Fibroblast of gingiva (primary cell): ENCODE measurements around the gene ZNF106.

Experiments used
- DNase-seq: peaks from one replicate; pipeline ENCODE4 v3.0.0-alpha.2; 2011; ENCODE audit warnings: low read depth

The ZNF106 gene

GRCh38 chr15:42474827-42475226 lies 16.1 kb downstream of the ZNF106 start:
- DNase-seq, result no peak

- DNase-seq, result no peak
Observed at GRCh38 chr15:42471002-42471401, 19.9 kb downstream of the ZNF106 start.

GRCh38 chr15:42465520-42466259 lies 25.3 kb downstream of the ZNF106 start:
- DNase-seq, result no peak

- DNase-seq, result peak; percentile 9
Observed at GRCh38 chr15:42461261-42461660, 29.7 kb downstream of the ZNF106 start.

GRCh38 chr15:42457445-42458442 lies 33.2 kb downstream of the ZNF106 start:
- DNase-seq, result peak; percentile 96

- peak; percentile 76 for DNase-seq
Observed at GRCh38 chr15:42456971-42457370, 34.0 kb downstream of the ZNF106 start.

- no peak for DNase-seq
Observed at GRCh38 chr15:42456531-42456930, 34.4 kb downstream of the ZNF106 start.

- no peak for DNase-seq
Observed at GRCh38 chr15:42453826-42454225, 37.1 kb downstream of the ZNF106 start.

GRCh38 chr15:42450425-42450790 lies 40.5 kb downstream of the ZNF106 start:
- no peak for DNase-seq

- no peak for DNase-seq
Observed at GRCh38 chr15:42449770-42450424, 41.0 kb downstream of the ZNF106 start.

GRCh38 chr15:42448281-42448680 lies 42.7 kb downstream of the ZNF106 start:
- no peak for DNase-seq

- DNase-seq, result peak; percentile 5
Observed at GRCh38 chr15:42447599-42447998, 43.3 kb downstream of the ZNF106 start.

GRCh38 chr15:42445551-42445950 lies 45.4 kb downstream of the ZNF106 start:
- DNase-seq, result no peak

- no peak for DNase-seq
Observed at GRCh38 chr15:42444415-42445063, 46.4 kb downstream of the ZNF106 start.

- DNase-seq, result peak; percentile 84
Observed at GRCh38 chr15:42427429-42428223, 63.3 kb downstream of the ZNF106 start.

GRCh38 chr15:42421376-42421775 lies 69.6 kb downstream of the ZNF106 start:
- no peak for DNase-seq

- no peak for DNase-seq
Observed at GRCh38 chr15:42419369-42419768, 71.6 kb downstream of the ZNF106 start.

GRCh38 chr15:42413920-42414319 lies 77.0 kb downstream of the ZNF106 start:
- no peak for DNase-seq

GRCh38 chr15:42411884-42412283 lies 79.1 kb downstream of the ZNF106 start:
- DNase-seq, result no peak

- DNase-seq, result no peak
Observed at GRCh38 chr15:42409011-42409410, 81.9 kb downstream of the ZNF106 start.

GRCh38 chr15:42408178-42408577 lies 82.8 kb downstream of the ZNF106 start:
- DNase-seq, result no peak
